ENCODE results near the gene SPATA21. TPM values are rescaled to one million over a fixed set of nuclear protein-coding genes. Genes with fewer than 3 reads are reported as not detected.

Gene SPATA21
- total RNA-seq, 1 donor from 2014 or later = not detected

DNA sequence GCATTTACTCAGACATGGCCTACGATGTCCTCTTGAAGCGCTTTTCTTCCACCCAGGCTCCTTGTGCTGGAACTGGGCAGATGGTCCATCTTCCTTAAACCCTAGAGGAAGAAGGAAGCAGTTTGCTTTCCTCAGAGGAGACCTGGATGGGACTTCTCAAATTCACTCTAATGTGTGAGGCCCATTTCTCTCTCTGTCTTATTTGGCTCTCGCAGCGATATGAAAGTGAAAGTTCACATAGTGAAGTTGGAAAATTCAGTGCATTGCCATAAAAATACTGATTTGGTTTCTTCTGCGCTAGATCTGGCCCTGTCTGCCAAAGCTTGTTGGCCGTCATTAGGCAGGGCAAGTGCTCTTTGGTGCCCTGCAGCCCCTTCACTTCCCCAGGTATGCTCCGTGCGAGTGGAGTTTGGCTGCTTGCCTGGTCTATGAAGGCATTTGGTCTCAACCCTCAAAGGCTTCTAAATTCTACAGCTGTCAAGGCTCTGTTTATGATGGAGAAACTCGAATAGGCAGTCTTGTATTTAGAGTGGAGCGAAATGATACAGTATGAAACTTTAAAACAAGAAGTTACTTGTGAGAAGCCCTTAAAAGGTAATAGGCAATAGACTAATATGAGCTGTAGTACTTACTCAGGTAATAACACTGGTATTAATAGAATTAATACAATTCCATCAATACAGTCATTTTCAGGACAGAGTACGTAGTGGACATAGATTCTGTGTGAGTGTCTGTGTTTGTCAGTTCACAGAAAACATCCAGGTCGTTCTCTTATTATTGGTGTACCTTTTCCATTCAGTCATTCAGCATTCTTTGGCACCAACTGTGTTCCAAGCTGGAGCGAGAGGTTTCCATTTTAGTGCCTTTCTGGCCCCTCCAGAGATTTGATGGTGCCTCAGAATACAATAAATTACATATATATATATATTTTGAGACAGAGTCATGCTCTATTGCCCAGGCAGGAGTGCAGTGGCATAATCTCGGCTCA, 49.7 kb downstream of the SPATA21 start:
- intact Hi-C loops (cut with micrococcal nuclease) = loop anchor here (1.0 to 5.0 kb wide), 3 partner anchors 20 to 55 kb away; partner anchors contain the start of genes NECAP2 and SZRD1

DNA sequence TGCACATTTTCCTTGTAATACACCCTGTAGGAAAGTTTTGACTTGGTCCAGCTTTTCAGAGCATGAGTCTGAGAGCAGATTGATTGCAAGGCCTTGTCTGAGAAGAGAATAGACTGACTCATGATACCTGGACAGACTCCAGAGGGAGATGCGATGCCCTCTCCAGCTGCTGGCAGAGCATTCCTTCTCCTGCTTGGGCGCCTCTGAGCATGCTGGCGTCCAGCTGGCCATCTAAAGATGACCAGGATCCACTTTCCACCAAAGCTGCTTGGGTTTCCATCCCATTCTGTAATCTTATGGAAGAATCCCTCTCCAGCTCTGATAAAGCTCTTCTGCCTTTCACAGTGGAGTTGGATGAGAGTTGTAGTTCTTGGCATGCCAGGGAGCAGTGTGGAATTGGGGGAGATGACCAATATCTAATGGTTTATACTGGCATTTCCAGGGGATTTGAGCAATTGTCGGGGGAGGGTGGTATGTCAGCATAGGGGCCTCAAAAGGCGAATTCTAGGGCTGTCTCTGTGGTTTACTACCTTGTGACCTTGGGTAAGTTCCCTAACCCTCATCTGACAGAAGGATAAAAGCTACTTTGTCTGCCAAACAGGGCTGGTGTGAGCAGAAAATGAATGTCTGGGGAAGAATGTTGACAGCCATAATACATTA, 50.6 kb downstream of the SPATA21 start:
- intact Hi-C loops (cut with micrococcal nuclease) = loop anchor here (1.0 to 5.0 kb wide), 3 partner anchors 19 to 56 kb away; partner anchors contain the start of genes NECAP2 and SZRD1

DNA sequence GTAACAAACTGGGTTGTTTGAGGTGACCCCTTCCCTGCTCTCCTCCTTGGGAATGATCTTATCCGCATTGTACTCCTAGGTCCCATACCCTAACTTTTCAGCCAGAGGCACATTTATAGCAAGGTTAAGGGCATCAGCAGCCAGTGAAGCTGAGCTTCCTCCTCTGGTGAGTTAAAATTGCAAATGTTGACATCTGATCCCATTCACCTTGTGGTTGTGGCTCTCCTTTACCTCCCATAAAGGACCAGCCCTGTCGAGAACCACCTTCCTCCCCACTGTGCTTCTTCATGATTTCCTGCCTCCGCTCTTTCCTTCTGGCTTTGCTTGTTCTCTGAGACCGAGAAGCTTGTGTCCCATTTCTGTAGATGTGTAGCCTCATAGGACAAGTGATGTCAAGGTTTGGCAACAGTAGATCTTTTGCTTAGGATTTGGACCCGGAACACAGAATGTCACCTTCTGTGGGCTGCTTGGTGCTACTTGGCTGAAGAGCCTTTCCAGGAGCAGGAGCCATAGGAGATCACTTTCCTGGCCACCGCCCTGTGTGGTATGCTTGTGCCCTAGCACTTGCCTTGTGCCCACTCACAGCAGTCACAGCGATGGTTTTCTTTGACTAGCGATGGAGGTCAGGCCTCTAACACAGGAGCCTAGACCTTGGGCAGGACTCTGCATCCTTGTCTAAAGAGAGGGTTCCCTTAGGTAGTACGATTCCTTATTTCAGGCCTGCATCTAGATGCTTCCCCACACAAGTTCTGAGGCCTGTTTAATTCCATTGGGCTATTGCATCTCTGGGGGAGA, 51.4 kb downstream of the SPATA21 start:
- intact Hi-C loops (cut with micrococcal nuclease) = loop anchor here (5.0 kb wide), 1 partner anchor 56 kb away; the partner anchor contains the start of gene NECAP2

DNA sequence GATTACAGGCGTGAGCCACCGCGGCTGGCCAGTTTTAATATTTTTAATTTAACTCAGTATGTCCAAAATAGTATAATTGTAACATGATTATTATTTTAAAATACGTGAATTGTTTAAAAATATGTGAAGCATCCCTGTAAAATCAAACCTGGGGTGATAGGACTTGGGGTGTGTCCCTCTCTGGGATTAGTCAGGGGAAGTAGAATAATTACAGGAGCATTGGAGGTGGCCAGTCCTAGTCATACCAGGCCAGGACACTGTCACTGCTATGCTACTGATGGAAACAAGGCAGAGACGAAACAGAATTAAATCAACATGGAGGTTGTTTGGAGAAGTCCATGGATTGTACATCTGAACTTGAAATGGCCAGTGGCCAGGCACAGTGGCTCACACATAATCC, 53.3 kb downstream of the SPATA21 start:
- intact Hi-C loops (cut with micrococcal nuclease) = no loop called here

DNA sequence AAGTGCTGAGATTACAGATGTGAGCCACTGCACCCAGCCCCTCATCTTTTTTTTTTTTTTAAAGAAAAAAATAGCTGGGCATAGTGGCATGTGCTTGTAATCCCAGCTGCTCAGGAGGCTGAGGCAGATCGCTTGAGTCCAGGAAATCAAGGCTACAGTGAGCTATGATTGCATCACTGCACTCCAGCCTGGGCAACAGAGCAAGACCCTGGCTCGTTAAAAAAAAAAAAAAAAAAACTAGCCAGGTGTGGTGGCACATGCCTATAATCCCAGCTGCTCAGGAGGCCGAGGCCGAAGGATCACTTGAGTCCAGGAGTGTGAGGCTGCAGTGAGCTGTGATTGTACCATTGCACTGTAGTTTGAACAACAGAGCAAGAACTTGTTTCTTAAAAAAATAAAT, 56.4 kb downstream of the SPATA21 start:
- intact Hi-C loops (cut with micrococcal nuclease) = no loop called here

DNA sequence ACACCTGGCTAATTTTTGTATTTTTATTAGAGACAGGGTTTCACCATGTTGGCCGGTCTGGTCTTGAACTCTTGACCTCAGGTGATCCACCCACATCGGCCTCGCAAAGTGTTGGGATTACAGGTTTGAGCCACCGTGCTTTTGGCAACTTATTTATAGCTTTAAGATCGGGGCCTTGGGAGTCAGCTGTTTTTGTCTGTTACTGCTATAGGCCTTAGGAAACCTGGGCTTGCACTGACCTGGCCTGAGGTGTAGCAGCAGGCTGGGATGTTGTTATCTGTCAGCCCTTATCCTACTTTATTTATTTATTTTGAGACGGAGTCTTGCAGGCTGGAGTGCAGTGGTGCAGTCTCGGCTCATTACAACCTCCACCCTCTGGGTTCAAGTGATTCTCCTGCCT, 58.8 kb downstream of the SPATA21 start:
- intact Hi-C loops (cut with micrococcal nuclease) = no loop called here

DNA sequence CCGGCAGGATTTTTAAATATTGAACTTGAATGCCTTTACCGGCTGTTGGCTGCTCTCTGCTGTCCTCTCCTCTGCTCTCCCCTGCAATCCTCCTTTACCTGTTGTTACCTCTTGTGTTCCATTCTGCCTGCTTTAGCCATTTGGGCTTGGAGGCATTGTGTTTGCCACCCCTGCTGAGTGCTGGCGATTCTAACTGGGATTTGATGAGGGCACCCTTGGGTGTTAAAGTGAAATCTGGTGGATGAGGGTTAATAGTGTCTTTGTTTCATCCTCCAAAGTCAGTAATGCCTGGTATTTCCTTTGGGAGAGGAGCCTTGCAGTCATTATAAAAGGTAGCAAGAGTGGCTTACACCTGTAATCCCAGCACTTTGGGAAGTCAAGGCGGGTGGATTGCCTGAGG, 60.3 kb downstream of the SPATA21 start:
- intact Hi-C loops (cut with micrococcal nuclease) = no loop called here

DNA sequence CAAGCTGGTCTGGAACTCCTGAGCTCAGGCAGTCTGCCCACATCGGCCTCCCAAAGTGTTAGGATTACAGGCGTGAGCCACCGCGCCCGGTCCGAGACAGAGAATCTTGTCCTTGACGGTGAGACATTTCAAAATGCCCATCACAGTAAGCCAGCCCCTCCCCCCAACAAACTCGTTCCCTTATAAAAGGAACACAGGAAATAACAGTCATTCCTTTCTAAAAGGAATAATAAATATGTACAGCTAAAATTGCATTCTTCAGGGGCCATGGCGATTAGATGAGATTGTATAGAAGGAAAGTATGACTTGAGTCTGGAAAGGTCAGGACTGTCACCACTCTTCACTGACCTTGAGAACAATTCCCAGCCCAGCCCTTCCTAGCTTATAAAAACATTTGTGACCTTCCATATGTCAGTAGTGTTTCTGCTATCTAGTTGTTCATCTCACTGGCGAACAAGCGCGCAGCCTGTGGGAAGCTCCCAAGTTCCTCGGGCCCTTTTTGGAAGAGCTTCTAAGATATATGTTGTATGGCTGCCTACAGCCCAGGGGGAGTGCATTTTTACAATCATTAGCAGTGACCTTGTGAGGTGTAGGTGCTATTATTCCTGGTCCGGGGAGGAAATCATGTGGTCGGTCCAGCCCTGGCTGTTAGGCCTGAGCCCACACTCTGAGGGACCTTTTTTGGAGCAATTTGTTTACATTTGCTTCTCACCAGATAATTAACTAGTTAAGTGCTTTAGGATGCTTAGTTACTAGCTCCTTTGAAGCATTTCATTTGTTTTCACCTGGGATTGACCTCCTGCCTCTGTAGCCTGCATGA, 61.5 kb downstream of the SPATA21 start:
- intact Hi-C loops (cut with micrococcal nuclease) = no loop called here

DNA sequence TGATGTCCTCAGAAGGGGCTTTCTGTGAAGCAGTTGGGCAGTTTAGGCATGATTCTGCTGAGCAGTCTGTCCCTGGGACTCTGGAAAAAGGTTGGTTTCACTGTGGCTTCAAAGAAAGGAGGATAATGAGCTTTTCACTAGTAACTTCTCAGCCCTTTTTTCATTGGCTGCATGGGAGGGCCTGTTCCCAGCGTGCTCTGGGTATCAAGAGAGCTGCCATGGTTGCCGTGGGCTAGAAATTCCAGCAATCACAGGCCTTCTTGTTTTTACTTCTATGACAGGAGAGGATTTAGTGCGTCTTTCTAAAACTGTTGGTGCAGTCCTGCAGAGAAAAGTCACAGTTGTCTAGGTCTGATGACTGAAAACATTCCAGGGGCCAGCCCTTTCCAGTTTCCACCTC, 63.0 kb downstream of the SPATA21 start:
- intact Hi-C loops (cut with micrococcal nuclease) = no loop called here

DNA sequence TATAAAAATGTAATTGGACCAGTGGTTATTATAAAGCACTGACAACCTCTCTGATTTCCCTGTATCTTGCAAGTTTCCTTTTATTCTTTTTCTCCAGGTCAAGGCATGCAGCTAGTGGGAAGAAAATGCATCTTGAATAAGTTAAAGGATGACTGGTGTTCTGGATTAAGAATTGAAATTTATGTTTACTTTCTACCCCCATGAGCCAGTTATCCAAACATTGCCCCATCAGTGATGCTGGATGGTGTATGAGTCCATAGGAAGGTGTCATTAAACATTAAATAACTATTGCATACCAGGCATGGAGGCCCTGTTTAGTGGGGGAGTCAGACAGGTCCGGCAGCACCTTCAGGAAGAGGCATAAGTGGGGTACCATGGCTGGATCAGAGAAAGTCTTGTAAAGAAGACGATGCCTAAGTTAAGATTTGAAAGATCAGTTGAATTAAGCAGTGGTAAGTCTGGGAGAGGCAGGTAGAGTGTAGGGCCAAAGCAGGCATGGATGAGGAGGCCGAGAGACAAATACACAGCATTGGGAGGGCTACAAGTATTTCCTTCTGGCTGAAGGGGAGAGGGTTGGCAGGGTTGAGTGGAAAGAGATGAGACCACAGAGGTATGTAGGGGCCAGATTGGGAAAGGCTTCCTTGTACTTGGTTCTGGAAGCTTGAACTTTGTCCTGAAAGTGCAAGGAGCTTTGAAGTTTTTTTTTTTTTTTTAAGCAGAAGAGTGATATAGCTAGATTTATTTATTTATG, 64.5 kb downstream of the SPATA21 start:
- intact Hi-C loops (cut with micrococcal nuclease) = loop anchor here (1.0 kb wide), 1 partner anchor 48 kb away; no protein-coding TSS in a partner anchor

DNA sequence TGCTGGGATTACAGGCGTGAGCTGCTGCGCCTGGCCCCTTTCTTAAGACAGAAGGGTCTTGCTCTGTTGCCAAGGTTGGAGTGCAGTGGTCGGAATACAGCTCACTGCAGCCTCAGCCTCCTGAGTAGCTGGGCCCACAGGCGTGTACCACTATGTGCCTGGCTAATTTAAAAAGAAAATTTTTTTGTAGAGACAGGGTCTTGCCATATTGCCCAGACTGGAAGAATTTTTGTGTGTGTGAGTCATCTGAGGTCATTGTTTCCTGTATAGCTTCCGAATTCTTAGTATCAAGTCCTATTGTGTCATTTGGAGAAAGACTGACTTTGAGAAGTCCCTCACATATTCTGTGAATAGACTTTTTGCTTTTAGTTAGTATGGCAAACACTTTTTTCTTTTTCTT, 65.5 kb downstream of the SPATA21 start:
- intact Hi-C loops (cut with micrococcal nuclease) = loop anchor here (1.0 kb wide), 1 partner anchor 49 kb away; no protein-coding TSS in a partner anchor

DNA sequence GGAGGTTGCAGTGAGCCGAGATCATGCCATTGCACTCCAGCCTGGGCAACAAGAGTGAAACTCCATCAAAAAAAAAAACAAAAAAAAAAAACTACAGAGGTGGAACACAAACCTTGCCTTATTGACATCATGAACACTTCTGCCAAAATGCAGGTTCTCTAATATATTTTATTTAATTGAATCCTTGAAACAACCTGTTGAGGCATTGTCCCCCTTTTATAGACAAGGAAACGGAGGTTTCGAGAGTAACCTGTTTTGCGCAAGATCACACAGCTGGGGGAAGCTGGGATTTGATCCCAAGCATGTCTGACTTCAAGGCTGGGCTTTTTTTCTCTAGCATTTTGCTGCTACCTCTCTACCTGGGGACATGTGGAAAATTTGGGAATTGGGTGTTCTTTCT, 67.4 kb downstream of the SPATA21 start:
- intact Hi-C loops (cut with micrococcal nuclease) = loop anchor here (10.0 kb wide), 2 partner anchors 355 to 755 kb away; partner anchors contain the start of genes DDI2 and HSPB7

DNA sequence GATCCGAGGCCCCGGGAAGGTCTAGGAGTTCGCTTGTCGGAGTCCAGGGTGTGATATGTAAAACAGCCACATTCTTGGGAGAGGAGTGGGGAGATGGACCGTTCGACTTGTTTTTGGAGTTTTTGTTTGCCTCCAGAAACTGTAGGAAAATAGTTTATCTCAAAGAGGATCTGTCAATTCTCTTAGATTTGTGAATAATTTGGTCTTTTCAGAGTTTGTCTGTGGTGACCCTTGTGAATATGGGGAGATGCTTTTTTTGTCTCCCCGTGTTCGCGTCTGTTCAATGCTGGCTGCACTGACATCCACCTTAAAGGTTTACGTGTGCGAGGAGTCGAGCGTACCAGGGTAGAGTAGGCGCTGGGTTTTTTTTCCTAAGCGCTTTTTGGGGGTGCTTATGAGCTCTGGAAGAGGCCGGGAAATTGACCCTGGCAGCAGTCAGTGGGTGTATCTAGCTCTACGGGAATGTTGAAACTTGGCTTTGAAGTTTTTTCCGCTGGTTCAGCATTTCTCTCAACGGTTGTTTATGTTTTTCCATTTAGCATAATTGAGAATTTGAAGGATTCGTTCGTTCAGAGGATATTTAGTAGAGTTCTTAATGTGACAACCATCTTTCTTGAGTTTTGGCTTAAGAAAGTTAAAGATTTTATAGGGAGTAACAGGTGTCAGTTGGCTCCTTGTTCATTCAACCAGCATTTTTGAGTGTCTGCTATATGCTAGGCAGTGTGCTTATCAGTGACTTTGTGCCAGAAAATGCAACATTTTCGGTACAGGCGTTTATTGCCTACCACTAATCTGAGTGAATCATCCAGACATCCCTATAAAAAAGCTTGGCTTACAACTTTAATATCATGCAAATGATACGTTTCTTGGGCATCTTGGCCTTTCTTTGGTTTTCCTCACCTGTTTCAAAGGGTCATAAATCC, 69.0 kb downstream of the SPATA21 start:
- intact Hi-C loops (cut with micrococcal nuclease) = loop anchor here (1.0 to 10.0 kb wide), 18 partner anchors 16 to 959 kb away; partner anchors contain the start of genes CPLANE2, DDI2, DNAJC16 and EFHD2

DNA sequence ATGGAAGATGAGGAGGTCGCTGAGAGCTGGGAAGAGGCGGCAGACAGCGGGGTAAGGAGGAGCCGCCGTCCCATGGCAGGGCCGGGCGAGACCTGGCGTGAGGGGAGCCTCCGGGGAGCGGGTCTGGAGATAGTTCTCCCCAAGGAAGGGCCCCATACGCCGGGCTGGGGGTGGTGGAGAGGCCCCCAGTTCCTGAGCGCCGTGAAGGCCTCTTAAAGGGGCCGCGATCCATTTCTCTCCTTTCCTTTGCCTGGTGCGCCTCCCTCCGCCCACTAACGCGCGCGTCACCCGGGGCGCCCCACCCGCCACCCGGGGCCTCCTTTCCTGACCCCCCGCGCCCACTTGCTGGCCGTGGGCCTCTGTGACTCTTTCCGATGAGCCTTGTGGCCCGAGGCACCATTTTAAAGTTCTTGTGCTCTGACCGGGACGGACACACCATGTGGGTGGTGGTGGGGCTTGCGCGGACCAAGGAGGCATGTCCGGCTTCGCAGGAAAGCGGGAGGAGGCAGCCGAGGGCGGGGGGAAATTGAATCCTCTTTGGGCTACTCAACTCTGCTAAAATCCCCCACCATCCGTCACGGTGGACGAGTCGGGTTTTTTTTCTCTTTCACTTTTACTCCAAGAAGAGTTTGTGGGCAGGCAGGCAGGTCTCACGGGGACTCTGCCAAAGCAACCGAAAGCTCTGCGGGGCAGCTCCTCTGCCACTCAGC, 69.8 kb downstream of the SPATA21 start:
- intact Hi-C loops (cut with micrococcal nuclease) = loop anchor here (1.0 to 10.0 kb wide), 18 partner anchors 15 to 959 kb away; partner anchors contain the start of genes CPLANE2, DDI2, DNAJC16 and EFHD2

DNA sequence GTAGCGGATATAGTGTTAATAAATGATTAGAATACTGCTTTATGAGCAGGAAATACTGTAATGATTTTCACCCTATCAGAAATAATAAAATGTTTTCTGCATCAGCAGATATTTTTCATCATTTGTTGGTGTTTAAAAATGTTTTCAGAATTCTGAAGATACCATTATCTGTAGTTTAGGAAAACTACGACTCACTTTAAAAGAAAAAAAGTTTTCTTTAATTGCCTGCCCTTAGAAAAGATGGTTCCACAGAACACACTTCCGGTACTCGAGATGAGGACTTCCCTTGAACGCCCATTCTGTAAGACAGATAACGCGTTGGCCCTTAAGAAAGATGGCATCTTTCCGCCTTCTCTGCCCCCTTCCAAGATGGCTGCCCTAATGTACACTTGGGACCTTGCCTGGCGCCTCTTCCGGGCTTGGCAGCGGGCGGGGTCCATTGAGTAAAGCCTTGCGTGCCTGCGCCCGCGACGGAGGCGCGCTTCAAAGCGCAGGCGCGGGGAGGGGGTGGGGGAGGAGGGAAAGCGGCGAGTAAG, 70.4 kb downstream of the SPATA21 start, which contains the start of gene SZRD1:
SZRD1 (plus strand) TSS at position 521 of the 536 bp plus-strand sequence. CDS start 16 bp downstream, outside the sequence.
- intact Hi-C loops (cut with micrococcal nuclease) = loop anchor here (1.0 to 10.0 kb wide), 18 partner anchors 14 to 958 kb away; partner anchors contain the start of genes CPLANE2, DDI2, DNAJC16 and EFHD2

DNA sequence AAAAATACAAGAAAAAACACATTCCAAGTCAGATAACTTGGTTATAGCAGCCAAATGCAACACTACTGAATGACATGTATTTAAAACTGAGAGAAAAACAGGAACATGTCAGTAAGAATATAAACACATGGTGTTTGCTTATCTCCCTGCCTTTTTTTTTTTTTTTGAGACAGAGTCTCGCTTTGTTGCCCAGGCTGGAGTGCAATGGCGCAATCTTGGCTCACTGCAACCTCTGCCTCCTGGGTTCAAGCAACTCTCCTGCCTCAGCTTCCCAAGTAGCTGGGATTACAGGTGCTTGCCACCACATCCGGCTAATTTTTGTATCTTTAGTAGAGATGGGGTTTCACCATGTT, 72.1 kb downstream of the SPATA21 start:
- intact Hi-C loops (cut with micrococcal nuclease) = loop anchor here (10.0 kb wide), 2 partner anchors 350 to 750 kb away; partner anchors contain the start of genes DDI2 and HSPB7

DNA sequence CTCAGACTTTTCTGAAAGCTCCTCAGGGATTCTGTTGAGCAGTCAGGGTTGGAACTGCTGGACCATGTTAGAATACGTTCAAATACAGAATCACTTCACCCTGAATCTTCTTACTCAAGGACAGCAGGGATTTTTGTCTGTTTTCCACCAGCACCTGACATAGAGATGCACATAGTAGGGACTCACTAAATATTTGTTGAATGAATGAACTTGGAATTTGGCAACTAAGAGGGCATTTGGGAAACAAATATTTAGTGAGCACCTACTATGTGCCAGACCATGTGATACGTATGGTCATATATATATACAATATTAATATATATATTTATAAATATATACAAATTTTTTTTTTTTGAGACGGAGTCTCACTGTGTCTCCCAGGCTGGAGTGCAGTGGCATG, 80.4 kb downstream of the SPATA21 start:
- intact Hi-C loops (cut with micrococcal nuclease) = no loop called here
